Transverse colon (tissue), 4 donors: ENCODE measurements around the gene CAMTA1. TPM values are rescaled to one million over a fixed set of nuclear protein-coding genes. Genes with fewer than 3 reads are reported as not detected.

Experiments
- DNase-seq: peaks from one replicate; pipeline ENCODE4 v3.0.0-alpha.2; 2019
- H3K27ac ChIP-seq, 4 donors: fragments of 200-600 bp; sonication (generic); 2 replicates each; pipeline ENCODE4 v1.5.1; 2016 to 2018; ENCODE audit warnings: inconsistent platforms in 4 of 4
- H3K27me3 ChIP-seq: fragments of 200-600 bp; sonication (generic); 2 replicates; pipeline ENCODE4 v1.5.1; 2017; ENCODE audit warnings: inconsistent platforms
- H3K36me3 ChIP-seq, 4 donors: fragments of 200-600 bp; sonication (generic); 2 replicates each; pipeline ENCODE4 v1.5.1; 2017 to 2019; ENCODE audit warnings: inconsistent platforms in 4 of 4
- H3K4me1 ChIP-seq, 4 donors: fragments of 200-600 bp; sonication (generic); 2 replicates each; pipeline ENCODE4 v1.5.1; 2017 to 2020; ENCODE audit warnings: inconsistent platforms in 4 of 4
- H3K4me3 ChIP-seq, 4 donors: fragments of 200-600 bp; sonication (generic); 1 replicate in 1 of 4; 2 replicates in 3 of 4; pipeline versions ENCODE4 v1.5.1 to v1.6.1; 2017 to 2019; ENCODE audit warnings: inconsistent platforms in 4 of 4
- H3K9me3 ChIP-seq, 2 donors: fragments of 200-600 bp; sonication (generic); 2 replicates each; pipeline ENCODE4 v1.5.1; 2017 to 2019; ENCODE audit warnings: inconsistent platforms in 2 of 2
- EP300 ChIP-seq: sonication (generic); formaldehyde crosslinking; IDR thresholded peaks from one replicate; pipeline ENCODE4 v1.6.1; 2017; ENCODE audit warnings: antibody characterized with exemption, low read depth
- POLR2A ChIP-seq: fragments of 450-650 bp; IDR thresholded peaks from one replicate; pipeline ENCODE4 v1.6.1; 2016; ENCODE audit warnings: antibody characterized with exemption, mild to moderate bottlenecking, moderate library complexity
- POLR2AphosphoS5 ChIP-seq, 3 donors: sonication (generic); formaldehyde crosslinking; IDR thresholded peaks; one replicate each; pipeline ENCODE4 v1.6.1; 2016; ENCODE audit warnings: antibody characterized with exemption in 3 of 3
- WGBS, 2 donors: methylation state at CpG; one replicate each; pipeline ENCODE4 v1.1.5; 2018; ENCODE audit warnings: low coverage in 1 of 2; 5-methylcytosine and 5-hydroxymethylcytosine counted together
- in situ Hi-C, 4 donors: fragments of 200-750 bp; cut with MboI; loops; one replicate each; pipeline versions ENCODE4 v1.15.0 to v1.15.1; 2017; ENCODE audit warnings: low sequenced_read_pairs in 3 of 4, low pct_ligation_motif_present in 1 of 4, low pct_unique_long_range_greater_than_20kb in 1 of 4
- intact Hi-C: fragments of 100-400 bp; cut with DNase I; formaldehyde crosslinking; loops from one replicate; pipeline ENCODE4 v1.15.1; 2023; ENCODE audit warnings: low total_unique reads
- total RNA-seq, 4 donors: library from RNA; depleted of rRNA; stranded (reverse); fragments of >200 nt; gene quantifications; one replicate each; pipeline ENCODE4 v1.1.0, GENCODE V29; 2016
- TF ChIP-seq, protein P1 (sequence below), 5 experiments: fragments of 200-600 bp in 3 of 5; fragments of 450-650 bp in 2 of 5; sonication (generic) in 3 of 5; IDR thresholded peaks; 1 replicate in 2 of 5; 2 replicates in 3 of 5; pipeline ENCODE4 v1.5.1; 2016 to 2017; ENCODE audit warnings: antibody characterized with exemption in 5 of 5, inconsistent platforms in 3 of 5, mild to moderate bottlenecking in 2 of 5, moderate library complexity in 1 of 5

CAMTA1 gene
- total RNA-seq, 4 donors from 2014 or later: 93.8 to 268 (median 130) TPM

DNA sequence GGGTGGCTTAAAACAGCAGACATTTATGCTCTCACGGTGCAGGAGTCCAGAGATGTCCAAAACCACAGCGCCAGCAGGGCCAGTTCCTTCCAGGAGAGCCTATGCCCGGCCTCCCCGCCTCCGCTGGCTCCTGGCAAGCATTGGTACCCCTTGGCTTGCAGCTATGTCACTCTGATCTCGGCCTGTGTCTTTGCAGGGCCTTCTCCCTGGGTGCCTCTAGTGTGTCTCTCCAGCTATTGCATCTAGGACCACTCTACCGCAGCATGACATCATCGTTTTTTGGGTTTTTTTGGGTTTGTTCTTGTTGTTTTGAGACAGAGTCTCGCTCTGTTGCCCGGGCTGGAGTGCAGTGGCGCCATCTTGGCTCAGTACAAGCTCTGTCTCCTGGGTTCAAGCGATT lies 788.2 kb downstream of the CAMTA1 start:
- no peak for DNase-seq
- peaks cover 0 to 11% (median 3%) of the 10 kb centered on the region in 4 donors for H3K4me1 ChIP-seq
- H3K27ac ChIP-seq: peak overlapping the region in 2 of 4 donors; percentile 28 to 39
- no peaks in the 10 kb centered on the region for H3K27me3 ChIP-seq
- WGBS, 2 donors: 73 to 90% methylated on average over 2 to 12 of the region's 12 CpGs
- TF ChIP-seq, protein P1, sequence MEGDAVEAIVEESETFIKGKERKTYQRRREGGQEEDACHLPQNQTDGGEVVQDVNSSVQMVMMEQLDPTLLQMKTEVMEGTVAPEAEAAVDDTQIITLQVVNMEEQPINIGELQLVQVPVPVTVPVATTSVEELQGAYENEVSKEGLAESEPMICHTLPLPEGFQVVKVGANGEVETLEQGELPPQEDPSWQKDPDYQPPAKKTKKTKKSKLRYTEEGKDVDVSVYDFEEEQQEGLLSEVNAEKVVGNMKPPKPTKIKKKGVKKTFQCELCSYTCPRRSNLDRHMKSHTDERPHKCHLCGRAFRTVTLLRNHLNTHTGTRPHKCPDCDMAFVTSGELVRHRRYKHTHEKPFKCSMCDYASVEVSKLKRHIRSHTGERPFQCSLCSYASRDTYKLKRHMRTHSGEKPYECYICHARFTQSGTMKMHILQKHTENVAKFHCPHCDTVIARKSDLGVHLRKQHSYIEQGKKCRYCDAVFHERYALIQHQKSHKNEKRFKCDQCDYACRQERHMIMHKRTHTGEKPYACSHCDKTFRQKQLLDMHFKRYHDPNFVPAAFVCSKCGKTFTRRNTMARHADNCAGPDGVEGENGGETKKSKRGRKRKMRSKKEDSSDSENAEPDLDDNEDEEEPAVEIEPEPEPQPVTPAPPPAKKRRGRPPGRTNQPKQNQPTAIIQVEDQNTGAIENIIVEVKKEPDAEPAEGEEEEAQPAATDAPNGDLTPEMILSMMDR (IDR thresholded peaks at IDR 0.05): no peak
- TF ChIP-seq POLR2A (no peak), POLR2AphosphoS5 (IDR thresholded peaks at IDR 0.05) (no peak), EP300 (no peak)
- H3K36me3 ChIP-seq: no peaks in the 10 kb centered on the region
- in situ Hi-C loops: no loop called here
- H3K9me3 ChIP-seq: no peaks in the 10 kb centered on the region
- no peak overlapping the region for H3K4me3 ChIP-seq
- intact Hi-C loops: no loop called here

DNA sequence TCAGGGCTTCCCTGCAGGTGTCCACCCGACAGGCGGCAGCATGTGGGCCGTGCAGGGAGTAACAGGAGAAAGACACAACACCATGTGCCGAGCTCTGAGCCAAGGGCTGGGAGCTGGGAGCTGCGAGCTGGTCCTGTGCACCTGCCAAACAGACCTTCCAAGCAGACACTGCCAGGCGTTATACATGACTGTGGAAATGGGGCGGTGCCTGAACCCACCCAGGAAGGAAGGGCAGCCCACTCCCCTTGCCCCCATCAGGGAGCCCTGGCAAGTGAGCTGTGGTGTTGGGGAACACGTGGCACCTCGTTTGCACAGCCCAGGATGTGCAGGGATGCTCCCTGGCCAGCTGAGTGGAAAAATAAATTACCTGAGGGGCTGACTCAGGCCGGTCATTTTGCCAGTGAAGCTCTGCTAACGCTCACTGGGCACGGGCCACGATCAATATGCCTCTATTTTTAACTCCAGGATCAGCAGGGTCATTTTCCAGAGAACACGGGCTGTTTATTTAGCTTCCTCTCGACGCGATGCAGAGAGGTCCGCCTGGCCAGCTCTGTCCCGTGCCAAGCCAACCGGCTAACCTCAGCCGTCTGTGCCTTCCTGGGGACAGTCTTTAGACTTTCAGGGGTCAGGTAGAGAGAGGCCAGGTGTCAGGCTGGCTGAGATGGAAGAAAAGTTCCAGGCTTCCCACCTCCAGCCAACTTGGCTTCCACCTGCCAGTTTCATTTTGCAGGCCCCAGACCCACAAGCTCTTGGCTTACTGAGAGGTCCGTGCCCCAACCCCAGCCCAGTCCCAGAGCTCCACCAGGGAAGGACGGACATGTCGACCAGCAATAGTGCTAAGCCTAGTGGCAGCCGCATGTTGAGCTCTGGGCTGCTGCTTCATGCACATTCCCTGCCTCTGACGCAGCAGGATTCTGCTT lies 789.1 kb downstream of the CAMTA1 start:
- Histone ChIP-seq H3K27me3 (no peaks in the 10 kb centered on the region), H3K4me1 (peaks cover 0 to 11% (median 3%) of the 10 kb centered on the region in 4 donors), H3K36me3 (no peaks in the 10 kb centered on the region), H3K9me3 (no peaks in the 10 kb centered on the region), H3K27ac (no peak overlapping the region), H3K4me3 (no peak overlapping the region)
- DNase-seq: no peak
- TF ChIP-seq POLR2AphosphoS5 (IDR thresholded peaks at IDR 0.05) (no peak), EP300 (no peak), POLR2A (no peak)
- TF ChIP-seq, protein P1 (IDR thresholded peaks at IDR 0.05): no peak
- WGBS, 2 donors: 80% methylated on average over 1 to 26 of the region's 26 CpGs
- in situ Hi-C loops: no loop called here
- intact Hi-C loops: no loop called here

DNA sequence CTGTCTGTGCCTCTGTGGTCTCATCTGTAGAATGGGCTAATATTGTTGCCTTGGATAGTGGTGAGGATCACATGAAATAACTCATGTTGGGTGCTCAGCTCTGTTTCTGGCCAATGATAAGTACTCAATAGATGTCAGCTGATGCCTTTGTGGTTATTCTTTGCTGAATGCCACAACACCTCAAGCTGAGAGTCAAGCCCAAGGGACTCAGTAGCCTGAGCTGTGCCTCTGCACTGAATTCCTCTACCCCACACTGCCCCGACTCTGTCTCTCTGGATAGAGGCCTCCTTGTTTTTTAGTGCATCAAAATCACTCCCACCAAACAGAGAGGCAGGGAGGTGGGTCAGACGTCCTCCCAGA lies 789.8 kb downstream of the CAMTA1 start:
- H3K27ac ChIP-seq: no peak overlapping the region
- no peak for DNase-seq
- no peaks in the 10 kb centered on the region for H3K36me3 ChIP-seq
- H3K9me3 ChIP-seq: no peaks in the 10 kb centered on the region
- WGBS, 2 donors: 79 to 83% methylated on average over 1 to 2 of the region's 2 CpGs
- no peaks in the 10 kb centered on the region for H3K27me3 ChIP-seq
- H3K4me3 ChIP-seq: no peak overlapping the region
- in situ Hi-C loops (no loop called here), intact Hi-C loops (no loop called here)
- H3K4me1 ChIP-seq: peaks cover 0 to 11% (median 3%) of the 10 kb centered on the region in 4 donors
- TF ChIP-seq POLR2AphosphoS5 (IDR thresholded peaks at IDR 0.05) (no peak), EP300 (no peak), POLR2A (no peak)
- TF ChIP-seq, protein P1 (IDR thresholded peaks at IDR 0.05): no peak

GRCh38 chr1:7576946-7577657 lies 791.8 kb downstream of the CAMTA1 start:
- intact Hi-C loops (no loop called here), in situ Hi-C loops (no loop called here)
- Histone ChIP-seq H3K36me3 (no peaks in the 10 kb centered on the region), H3K4me3 (no peak overlapping the region), H3K9me3 (no peaks in the 10 kb centered on the region), H3K27me3 (no peaks in the 10 kb centered on the region), H3K27ac (no peak overlapping the region), H3K4me1 (peaks cover 0 to 11% (median 3%) of the 10 kb centered on the region in 4 donors)
- no peak for TF ChIP-seq POLR2AphosphoS5 (IDR thresholded peaks at IDR 0.05)
- no peak for DNase-seq
- 74 to 100% methylated on average over 1 to 14 of the region's 14 CpGs for WGBS, 2 donors
